PC-9 (cell line): Measurements from ENCODE around the gene MYBBP1A.

ENCODE experiments used
- EZH2 ChIP-seq: fragments of 200-600 bp; sonication (generic); IDR thresholded peaks from 2 replicates; pipeline ENCODE4 v1.8.0; 2017; ENCODE audit warnings: antibody characterized with exemption, low read depth
- TF ChIP-seq, protein P1 (sequence below): fragments of 200-600 bp; sonication (generic); conservative IDR thresholded peaks from 2 replicates; pipeline ENCODE4 v1.6.1; 2017; ENCODE audit warnings: mixed run types, antibody characterized with exemption, mild to moderate bottlenecking, moderate library complexity

DNA sequence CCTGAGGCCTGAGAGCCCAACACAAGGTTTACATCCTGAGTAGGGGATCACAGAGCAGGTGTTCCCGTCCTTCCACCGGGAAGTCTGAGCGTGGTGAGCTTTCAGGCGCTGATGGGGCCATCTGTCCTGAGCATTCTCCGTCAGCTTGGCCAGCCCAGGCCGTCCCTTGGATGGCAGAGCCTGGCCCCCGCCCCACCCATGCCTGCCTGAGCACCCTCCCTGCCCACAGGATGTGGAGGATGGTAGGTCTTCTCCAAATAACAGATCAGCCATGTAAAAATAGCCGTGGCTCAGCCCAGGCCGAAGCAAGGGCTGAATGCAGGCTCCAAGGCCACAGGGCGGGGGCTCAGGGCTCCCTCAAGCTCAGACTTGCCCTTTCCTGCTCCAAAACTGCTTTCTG is 36.3 kb downstream of the MYBBP1A start:
- TF ChIP-seq, protein P1, sequence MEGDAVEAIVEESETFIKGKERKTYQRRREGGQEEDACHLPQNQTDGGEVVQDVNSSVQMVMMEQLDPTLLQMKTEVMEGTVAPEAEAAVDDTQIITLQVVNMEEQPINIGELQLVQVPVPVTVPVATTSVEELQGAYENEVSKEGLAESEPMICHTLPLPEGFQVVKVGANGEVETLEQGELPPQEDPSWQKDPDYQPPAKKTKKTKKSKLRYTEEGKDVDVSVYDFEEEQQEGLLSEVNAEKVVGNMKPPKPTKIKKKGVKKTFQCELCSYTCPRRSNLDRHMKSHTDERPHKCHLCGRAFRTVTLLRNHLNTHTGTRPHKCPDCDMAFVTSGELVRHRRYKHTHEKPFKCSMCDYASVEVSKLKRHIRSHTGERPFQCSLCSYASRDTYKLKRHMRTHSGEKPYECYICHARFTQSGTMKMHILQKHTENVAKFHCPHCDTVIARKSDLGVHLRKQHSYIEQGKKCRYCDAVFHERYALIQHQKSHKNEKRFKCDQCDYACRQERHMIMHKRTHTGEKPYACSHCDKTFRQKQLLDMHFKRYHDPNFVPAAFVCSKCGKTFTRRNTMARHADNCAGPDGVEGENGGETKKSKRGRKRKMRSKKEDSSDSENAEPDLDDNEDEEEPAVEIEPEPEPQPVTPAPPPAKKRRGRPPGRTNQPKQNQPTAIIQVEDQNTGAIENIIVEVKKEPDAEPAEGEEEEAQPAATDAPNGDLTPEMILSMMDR: no peak
- no peak for TF ChIP-seq EZH2
